K562 (cell line): ENCODE data around the gene FAM174C. TPM values are rescaled to one million over a fixed set of nuclear protein-coding genes. Genes with fewer than 3 reads are reported as not detected.

ENCODE experiments used
- ATAC-seq: fragments of 200-7000 bp; cut with Tn5 transposase; 3 replicates; pipeline ENCODE4 v1.9.1; 2020; ENCODE audit warnings: moderate library complexity
- BruUV-seq: library from RNA; stranded (reverse); fragments of 400-500 nt; replicated peaks from 2 replicates; lab custom pipeline; 2021; lab: Mats Ljungman, UMichigan
- CTCF ChIA-PET: fragments of 300-600 bp; formaldehyde crosslinking; extraction: SDS; loops from one replicate; lab custom pipeline; 2021; ENCODE audit warnings: low intra/inter-chr PET ratio; lab: Yijun Ruan, JAX
- POLR2A ChIA-PET: fragments of 300-600, 350-650 bp; sonication (Branson Sonifier 250); formaldehyde crosslinking; extraction: SDS; loops from one replicate; lab custom pipeline; 2021; ENCODE audit warnings: antibody characterized with exemption, inconsistent platforms; lab: Yijun Ruan, JAX
- DNase-seq, 4 experiments: peaks; one replicate each; pipeline versions ENCODE4 v3.0.0 to v3.0.0-alpha.2; 2011 to 2018; ENCODE audit warnings: low spot score in 3 of 4, mixed read lengths in 3 of 4; ENCODE audit errors: extremely low read depth in 1 of 4
- FAIRE-seq: peaks from 2 replicates; lab custom pipeline; 2011; peaks lifted over from hg19 to GRCh38; lab: Jason Lieb, UNC
- H2AFZ ChIP-seq: 2 replicates; pipeline ENCODE4 v1.6.0; 2011; ENCODE audit warnings: low read depth, low read length, control low read depth, inconsistent platforms
- H3K27ac ChIP-seq: fragments of 200-600 bp; 3 replicates; pipeline ENCODE4 v1.8.0; 2011; ENCODE audit warnings: low read depth, mild to moderate bottlenecking, control low read depth, inconsistent platforms, low read length, moderate library complexity, mixed read lengths; ENCODE audit errors: extremely low read depth
- H3K27me3 ChIP-seq, 2 experiments: fragments of 300-600 bp in 1 of 2; 2 replicates in 1 of 2; 3 replicates in 1 of 2; pipeline versions ENCODE4 v1.6.0 to v1.8.0; 2011; ENCODE audit warnings: inconsistent platforms in 2 of 2, low read length in 2 of 2, mild to moderate bottlenecking in 1 of 2, mixed read lengths in 1 of 2, moderate library complexity in 1 of 2; ENCODE audit not compliant: control insufficient read depth in 2 of 2, insufficient read depth in 2 of 2
- H3K36me3 ChIP-seq: fragments of 300-600 bp; 3 replicates; pipeline ENCODE4 v1.8.0; 2011; ENCODE audit warnings: mild to moderate bottlenecking, low read length, inconsistent platforms; ENCODE audit not compliant: control insufficient read depth, insufficient read depth
- H3K4me1 ChIP-seq, 2 experiments: fragments of 200-600 bp in 1 of 2; replicated peaks in 1 of 2; 2 replicates in 1 of 2; 3 replicates in 1 of 2; pipeline versions ENCODE4 v1.5.1 to v1.8.0; 2011; ENCODE audit warnings: inconsistent platforms in 2 of 2, low read length in 2 of 2, mild to moderate bottlenecking in 1 of 2, mixed read lengths in 1 of 2, moderate library complexity in 1 of 2; ENCODE audit not compliant: control insufficient read depth in 2 of 2, insufficient read depth in 2 of 2
- H3K4me2 ChIP-seq: 2 replicates; pipeline ENCODE4 v1.6.1; 2011; ENCODE audit warnings: low read length, control low read depth, inconsistent platforms, mixed read lengths; ENCODE audit not compliant: insufficient read depth
- H3K4me3 ChIP-seq: fragments of 200-600 bp; sonication (generic), shearing (Covaris generic); 2 replicates; pipeline ENCODE4 v1.5.1; 2016; ENCODE audit warnings: control low read depth, inconsistent platforms
- H3K79me2 ChIP-seq: fragments of 200-600 bp; 3 replicates; pipeline ENCODE4 v1.8.0; 2011; ENCODE audit warnings: low read length, inconsistent platforms; ENCODE audit not compliant: control insufficient read depth, insufficient read depth
- H3K9ac ChIP-seq, 2 experiments: 2 replicates each; pipeline versions ENCODE4 v1.6.0 to v1.6.1; 2011; ENCODE audit warnings: low read depth in 2 of 2, low read length in 2 of 2, control low read depth in 1 of 2, inconsistent platforms in 1 of 2, mild to moderate bottlenecking in 1 of 2, mixed read lengths in 1 of 2; ENCODE audit not compliant: insufficient read depth in 1 of 2
- H3K9me1 ChIP-seq: one replicate; pipeline ENCODE4 v1.6.0; 2011; ENCODE audit warnings: inconsistent platforms, mild to moderate bottlenecking, low read length, moderate library complexity; ENCODE audit not compliant: control insufficient read depth, insufficient read depth
- H3K9me3 ChIP-seq: replicated peaks from 2 replicates; pipeline ENCODE4 v1.5.1; 2011; ENCODE audit warnings: low read depth, low read length, inconsistent platforms; ENCODE audit not compliant: control insufficient read depth, insufficient read depth
- H4K20me1 ChIP-seq: replicated peaks from 2 replicates; pipeline ENCODE4 v1.6.1; 2011; ENCODE audit warnings: low read length, inconsistent platforms, mixed read lengths; ENCODE audit not compliant: control insufficient read depth, insufficient read depth
- CXXC5 ChIP-seq: fragments of 250-450 bp; sonication (Bioruptor Pico); IDR thresholded peaks from 2 replicates; pipeline ENCODE4 v1.8.0; 2022; ENCODE audit warnings: inconsistent platforms, mild to moderate bottlenecking, moderate library complexity
- FOXP1 ChIP-seq: sonication (generic); formaldehyde crosslinking; IDR thresholded peaks from 2 replicates; pipeline ENCODE4 v1.8.0; 2022; ENCODE audit warnings: mild to moderate bottlenecking, missing genetic modification reagents
- JUN ChIP-seq, 2 experiments: sonication (generic) in 1 of 2; formaldehyde crosslinking in 1 of 2; IDR thresholded peaks; 2 replicates each; pipeline versions ENCODE4 v1.6.1 to v1.8.0; 2012 to 2022; ENCODE audit warnings: borderline replicate concordance in 2 of 2, mild to moderate bottlenecking in 2 of 2, improper control_type of control experiment in 1 of 2, low read depth in 1 of 2, low read length in 1 of 2, missing genetic modification reagents in 1 of 2
- NRF1 ChIP-seq, 2 experiments: fragments of 450-650 bp; IDR thresholded peaks in 1 of 2; conservative IDR thresholded peaks in 1 of 2; 2 replicates each; pipeline ENCODE4 v1.6.1; 2014; ENCODE audit warnings: mild to moderate bottlenecking in 2 of 2
- RAD21 ChIP-seq, 2 experiments: fragments of 250-450 bp in 1 of 2; fragments of 450-650 bp in 1 of 2; sonication (Bioruptor Pico) in 1 of 2; formaldehyde crosslinking in 1 of 2; IDR thresholded peaks in 1 of 2; conservative IDR thresholded peaks in 1 of 2; 2 replicates each; pipeline versions ENCODE4 v1.4.0 to v1.8.0; 2020 to 2022; ENCODE audit warnings: mild to moderate bottlenecking in 2 of 2, moderate library complexity in 1 of 2
- RBFOX2 ChIP-seq: fragments of 200-400 bp; formaldehyde crosslinking; IDR thresholded peaks from 2 replicates; pipeline ENCODE4 v1.6.1; 2017; ENCODE audit warnings: low read depth, mild to moderate bottlenecking, low read length, moderate library complexity
- SMARCE1 ChIP-seq: fragments of 450-650 bp; IDR thresholded peaks from 2 replicates; pipeline ENCODE4 v1.7.1; 2016; ENCODE audit warnings: mild to moderate bottlenecking
- SOX6 ChIP-seq: fragments of 450-650 bp; IDR thresholded peaks from 2 replicates; pipeline ENCODE4 v1.6.1; 2014; ENCODE audit warnings: mild to moderate bottlenecking
- ZBTB7A ChIP-seq: IDR thresholded peaks from 2 replicates; pipeline ENCODE4 v1.6.1; 2011; ENCODE audit warnings: low read depth, mild to moderate bottlenecking, low read length, moderate library complexity, borderline replicate concordance; ENCODE audit not compliant: control insufficient read depth
- ZNF583 ChIP-seq: fragments of 250-450 bp; sonication (Bioruptor Pico); IDR thresholded peaks from 2 replicates; pipeline ENCODE4 v1.4.0; 2020
- WGBS: fragments of 100-300 bp; shearing (Covaris generic); methylation state at CpG from one replicate; pipeline ENCODE4 v1.1.6; 2016; ENCODE audit warnings: low coverage, mixed read lengths; ENCODE audit not compliant: insufficient coverage; ENCODE audit errors: missing lambda C conversion rate; 5-methylcytosine and 5-hydroxymethylcytosine counted together
- in situ Hi-C: fragments of 300-500 bp; cut with MboI; formaldehyde crosslinking; loops from 4 replicates; pipeline ENCODE4 v1.15.0; 2018; ENCODE audit warnings: inconsistent platforms, mixed read lengths
- intact Hi-C: fragments of 100-400 bp; cut with micrococcal nuclease; formaldehyde crosslinking; loops from 2 replicates; pipeline ENCODE4 v1.14.2; 2022
- polyA plus RNA-seq, 8 experiments: library from polyadenylated mRNA; depleted of rRNA in 4 of 8; stranded (reverse) in 5 of 8; unstranded in 3 of 8; fragments of >200 nt; fragmentation: Nextera tagmentation in 2 of 8; fragmentation: Illumina TruSeq in 1 of 8; extraction: Ambion mirVana in 2 of 8; extraction: Trizol in 1 of 8; gene quantifications; 2 replicates each; pipeline versions ENCODE4 v1.2.1 to v1.2.3, GENCODE V29; 2011 to 2014; ENCODE audit warnings: inconsistent platforms in 1 of 8, missing spikeins in 1 of 8
- total RNA-seq, 7 experiments: library from RNA; depleted of rRNA in 6 of 7; stranded (reverse); fragments of >200 nt in 6 of 7; fragmentation: Illumina TruSeq in 2 of 7; extraction: Trizol in 2 of 7; gene quantifications; 2 replicates each; pipeline versions ENCODE4 v1.2.1 to v1.2.3, GENCODE V29; 2011 to 2021; ENCODE audit warnings: low replicate concordance in 1 of 7
- TF ChIP-seq, protein P1 (sequence below): fragments of 250-450 bp; sonication (Bioruptor Pico); IDR thresholded peaks from 2 replicates; pipeline ENCODE4 v1.5.0; 2022; ENCODE audit warnings: mild to moderate bottlenecking
- TF ChIP-seq, protein P2 (sequence below): IDR thresholded peaks from 2 replicates; pipeline ENCODE4 v1.6.1; 2011; ENCODE audit warnings: borderline replicate concordance, low read depth, mild to moderate bottlenecking, moderate library complexity, low read length; ENCODE audit not compliant: insufficient read depth, poor library complexity, severe bottlenecking

FAM174C gene
- total and polyA plus RNA-seq, 9 of the 15 experiments (the other 6 are each of a cell fraction or from before 2014, with no cell fraction given): 0.66 to 89.6 (median 20.3) TPM

DNA sequence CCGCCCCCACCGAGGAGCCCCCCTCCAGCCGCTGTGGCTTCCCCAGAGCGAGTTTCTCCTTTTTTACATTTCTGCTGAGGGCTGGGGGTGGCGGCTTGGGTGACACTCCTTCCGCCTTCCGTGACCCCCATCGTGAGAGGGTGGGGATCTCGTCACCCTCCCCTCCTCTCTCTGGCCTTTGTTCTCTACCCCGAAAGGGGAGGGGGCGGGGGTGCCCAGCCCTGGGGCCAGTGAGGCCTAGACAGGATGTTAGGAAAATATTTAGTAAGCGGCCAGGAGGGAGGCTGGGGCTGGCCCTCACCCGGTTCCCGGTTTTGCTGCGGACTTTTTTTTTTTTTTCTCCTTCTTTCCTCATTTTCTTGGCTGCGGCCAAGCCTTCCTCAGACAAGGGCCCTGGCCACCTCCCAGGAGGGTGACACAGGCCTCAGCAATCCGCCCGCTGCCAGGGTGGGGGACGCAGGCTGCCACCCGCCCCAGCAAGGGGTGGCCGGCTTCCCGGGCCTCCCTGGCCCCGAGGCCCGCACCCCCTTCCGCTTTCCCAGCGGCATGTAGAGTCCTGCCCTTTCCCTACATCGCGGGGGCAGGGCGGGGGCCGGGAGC lies 23.0 kb upstream of the FAM174C start (continued):
- TF ChIP-seq, protein P1, sequence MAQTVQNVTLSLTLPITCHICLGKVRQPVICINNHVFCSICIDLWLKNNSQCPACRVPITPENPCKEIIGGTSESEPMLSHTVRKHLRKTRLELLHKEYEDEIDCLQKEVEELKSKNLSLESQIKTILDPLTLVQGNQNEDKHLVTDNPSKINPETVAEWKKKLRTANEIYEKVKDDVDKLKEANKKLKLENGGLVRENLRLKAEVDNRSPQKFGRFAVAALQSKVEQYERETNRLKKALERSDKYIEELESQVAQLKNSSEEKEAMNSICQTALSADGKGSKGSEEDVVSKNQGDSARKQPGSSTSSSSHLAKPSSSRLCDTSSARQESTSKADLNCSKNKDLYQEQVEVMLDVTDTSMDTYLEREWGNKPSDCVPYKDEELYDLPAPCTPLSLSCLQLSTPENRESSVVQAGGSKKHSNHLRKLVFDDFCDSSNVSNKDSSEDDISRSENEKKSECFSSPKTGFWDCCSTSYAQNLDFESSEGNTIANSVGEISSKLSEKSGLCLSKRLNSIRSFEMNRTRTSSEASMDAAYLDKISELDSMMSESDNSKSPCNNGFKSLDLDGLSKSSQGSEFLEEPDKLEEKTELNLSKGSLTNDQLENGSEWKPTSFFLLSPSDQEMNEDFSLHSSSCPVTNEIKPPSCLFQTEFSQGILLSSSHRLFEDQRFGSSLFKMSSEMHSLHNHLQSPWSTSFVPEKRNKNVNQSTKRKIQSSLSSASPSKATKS (CRISPR knock-in tag): no peak
- TF ChIP-seq ZBTB7A (peak; percentile 51; the same call in 1 of the 2 replicates), ZNF583 (CRISPR knock-in tag) (no peak), RBFOX2 (peak; percentile 23)

DNA sequence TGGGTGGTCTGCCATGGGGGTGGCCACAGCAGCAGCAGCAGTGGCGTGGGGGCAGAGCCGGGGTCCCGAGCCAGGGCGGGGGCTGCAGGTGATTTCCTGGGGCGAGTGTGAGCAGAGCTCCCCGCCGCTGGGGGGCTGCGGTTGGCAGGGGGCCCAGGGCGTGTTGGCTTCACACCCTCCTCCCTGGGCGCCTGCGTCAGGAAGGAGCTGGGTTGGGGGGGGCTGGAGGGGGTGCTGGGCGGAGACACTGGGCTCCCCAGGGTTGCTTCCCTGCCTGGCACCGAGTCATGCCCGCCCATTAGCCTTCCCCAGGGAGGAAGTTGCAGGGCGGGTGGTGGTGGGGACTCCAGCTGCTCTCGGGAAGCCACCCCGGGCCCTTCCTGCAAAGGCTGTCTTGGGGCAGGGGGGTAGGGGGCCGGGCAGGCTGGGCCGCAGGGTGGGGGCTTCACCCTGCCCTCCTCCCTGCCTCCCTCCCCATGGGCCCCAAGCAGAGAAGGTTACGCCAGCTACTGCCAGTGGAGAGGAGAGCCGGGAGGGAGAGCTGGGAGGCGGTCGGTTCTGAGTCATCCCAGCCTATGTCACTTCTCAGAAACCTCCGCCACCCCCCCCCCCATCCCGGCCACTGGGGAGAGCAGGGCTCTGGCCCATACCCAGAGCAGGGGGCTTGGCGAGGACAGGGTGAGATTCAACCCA lies 22.4 kb upstream of the FAM174C start:
- Histone ChIP-seq H3K9me3 (no peaks in the 10 kb centered on the region), H3K9ac (peak overlapping the region; percentile 79 to 96), H3K4me2 (peak overlapping the region; percentile 84), H3K27me3 (no peaks in the 10 kb centered on the region), H2AFZ (no peak overlapping the region), H3K27ac (peak overlapping the region; percentile 82), H3K36me3 (peaks cover 62% of the 10 kb centered on the region; the same call in 2 of the 3 replicates), H3K4me3 (peak overlapping the region; percentile 93), H4K20me1 (0 out of 2 replicates have a peak, but pooled peaks cover 4% of the 10 kb centered on the region), H3K4me1 (peaks cover 22 to 96% of the 10 kb centered on the region in 2 experiments; a peak in 4 of 5 replicates), H3K9me1 (no peaks in the 10 kb centered on the region), H3K79me2 (peaks cover 70% of the 10 kb centered on the region)
- in situ Hi-C loops (no loop called here), intact Hi-C loops (no loop called here)
- POLR2A ChIA-PET: interaction anchor here (0.6 to 7.8 kb wide), 8 partner anchors 9 to 634 kb away, joined by 3 to 88 read pairs (median 4); partner anchors contain the start of genes CIRBP and FAM174C
- FAIRE-seq (peak; percentile 89), ATAC-seq (peak; percentile 57), DNase-seq (peak in 2 of 4 experiments; percentile 72 to 88)
- CTCF ChIA-PET: interaction anchor here (0.6 to 1.3 kb wide), 2 partner anchors 13 to 408 kb away, joined by 3 to 5 read pairs; no protein-coding TSS in a partner anchor
- BruUV-seq: no TSS peak
- 3% methylated on average over 14 of the region's 26 CpGs for WGBS
- TF ChIP-seq JUN (IDR thresholded peaks at IDR 0.05; ENCODE audit: borderline replicate concordance, low read depth, low read length) (peak; percentile 83), JUN (CRISPR knock-in tag; IDR thresholded peaks at IDR 0.05; ENCODE audit: borderline replicate concordance) (no peak), CXXC5 (CRISPR knock-in tag) (peak; percentile 38; the same call in 1 of the 2 replicates), FOXP1 (CRISPR knock-in tag) (no peak), SMARCE1 (peak; percentile 85), NRF1 (conservative IDR thresholded peaks at IDR 0.05 in 1 of 2, IDR thresholded peaks at IDR 0.05 in 1 of 2) (peak; percentile 31 to 50; a peak in 3 of 4 replicates), SOX6 (0 out of 2 replicates have a peak, but pooled peaks have one; percentile 27), RAD21 (CRISPR knock-in tag; conservative IDR thresholded peaks at IDR 0.05 in 1 of 2, IDR thresholded peaks at IDR 0.05 in 1 of 2) (no peak)
- TF ChIP-seq, protein P2, sequence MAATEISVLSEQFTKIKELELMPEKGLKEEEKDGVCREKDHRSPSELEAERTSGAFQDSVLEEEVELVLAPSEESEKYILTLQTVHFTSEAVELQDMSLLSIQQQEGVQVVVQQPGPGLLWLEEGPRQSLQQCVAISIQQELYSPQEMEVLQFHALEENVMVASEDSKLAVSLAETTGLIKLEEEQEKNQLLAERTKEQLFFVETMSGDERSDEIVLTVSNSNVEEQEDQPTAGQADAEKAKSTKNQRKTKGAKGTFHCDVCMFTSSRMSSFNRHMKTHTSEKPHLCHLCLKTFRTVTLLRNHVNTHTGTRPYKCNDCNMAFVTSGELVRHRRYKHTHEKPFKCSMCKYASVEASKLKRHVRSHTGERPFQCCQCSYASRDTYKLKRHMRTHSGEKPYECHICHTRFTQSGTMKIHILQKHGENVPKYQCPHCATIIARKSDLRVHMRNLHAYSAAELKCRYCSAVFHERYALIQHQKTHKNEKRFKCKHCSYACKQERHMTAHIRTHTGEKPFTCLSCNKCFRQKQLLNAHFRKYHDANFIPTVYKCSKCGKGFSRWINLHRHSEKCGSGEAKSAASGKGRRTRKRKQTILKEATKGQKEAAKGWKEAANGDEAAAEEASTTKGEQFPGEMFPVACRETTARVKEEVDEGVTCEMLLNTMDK: peak; percentile 16
